Measurements from ENCODE around the gene COP1.

COP1 gene

GRCh38 chr1:176195547-176195946 is 11.5 kb downstream of the COP1 start:
- no peak overlapping the region for H3K4me3 ChIP-seq (ENCODE audit: low read depth, low read length)
- no peak for DNase-seq (ENCODE audit: low read depth)
- TF ChIP-seq MAX (IDR thresholded peaks at IDR 0.05; ENCODE audit: low read depth, low read length) (no peak), CTCF (IDR thresholded peaks at IDR 0.05; ENCODE audit: low read depth, low read length) (no peak), MYC (IDR thresholded peaks at IDR 0.05; ENCODE audit: low read depth, low read length) (no peak), POLR2A (IDR thresholded peaks at IDR 0.05; ENCODE audit: extremely low read depth, insufficient read length) (no peak)

GRCh38 chr1:176193663-176194062 is 13.4 kb downstream of the COP1 start:
- DNase-seq (ENCODE audit: low read depth) = no peak
- no peak overlapping the region for H3K4me3 ChIP-seq (ENCODE audit: low read depth, low read length)
- TF ChIP-seq POLR2A (IDR thresholded peaks at IDR 0.05; ENCODE audit: extremely low read depth, insufficient read length) (no peak), CTCF (IDR thresholded peaks at IDR 0.05; ENCODE audit: low read depth, low read length) (no peak), MYC (IDR thresholded peaks at IDR 0.05; ENCODE audit: low read depth, low read length) (no peak), MAX (IDR thresholded peaks at IDR 0.05; ENCODE audit: low read depth, low read length) (no peak)

- TF ChIP-seq CTCF (IDR thresholded peaks at IDR 0.05; ENCODE audit: low read depth, low read length) (no peak), POLR2A (IDR thresholded peaks at IDR 0.05; ENCODE audit: extremely low read depth, insufficient read length) (no peak), MAX (IDR thresholded peaks at IDR 0.05; ENCODE audit: low read depth, low read length) (no peak), MYC (IDR thresholded peaks at IDR 0.05; ENCODE audit: low read depth, low read length) (no peak)
- H3K4me3 ChIP-seq (ENCODE audit: low read depth, low read length) = no peak overlapping the region
- DNase-seq (ENCODE audit: low read depth) = no peak
Measured at GRCh38 chr1:176193023-176193422, 14.1 kb downstream of the COP1 start.

GRCh38 chr1:176188604-176189003 is 18.5 kb downstream of the COP1 start:
- no peak for TF ChIP-seq POLR2A (IDR thresholded peaks at IDR 0.05; ENCODE audit: extremely low read depth, insufficient read length)
- no peak for TF ChIP-seq MYC (IDR thresholded peaks at IDR 0.05; ENCODE audit: low read depth, low read length)
- TF ChIP-seq CTCF (IDR thresholded peaks at IDR 0.05; ENCODE audit: low read depth, low read length) = no peak
- no peak for TF ChIP-seq MAX (IDR thresholded peaks at IDR 0.05; ENCODE audit: low read depth, low read length)
- DNase-seq (ENCODE audit: low read depth) = no peak

GRCh38 chr1:176187001-176187400 is 20.1 kb downstream of the COP1 start:
- H3K4me3 ChIP-seq (ENCODE audit: low read depth, low read length) = no peak overlapping the region
- no peak for DNase-seq (ENCODE audit: low read depth)
- TF ChIP-seq POLR2A (IDR thresholded peaks at IDR 0.05; ENCODE audit: extremely low read depth, insufficient read length) (no peak), MYC (IDR thresholded peaks at IDR 0.05; ENCODE audit: low read depth, low read length) (no peak), MAX (IDR thresholded peaks at IDR 0.05; ENCODE audit: low read depth, low read length) (no peak), CTCF (IDR thresholded peaks at IDR 0.05; ENCODE audit: low read depth, low read length) (no peak)

More at GRCh38 chr1:176188604-176189003, 18.5 kb downstream of the COP1 start:
- no peak overlapping the region for H3K4me3 ChIP-seq (ENCODE audit: low read depth, low read length)

- H3K4me3 ChIP-seq (ENCODE audit: low read depth, low read length) = no peak overlapping the region
- TF ChIP-seq POLR2A (IDR thresholded peaks at IDR 0.05; ENCODE audit: extremely low read depth, insufficient read length) (no peak), MYC (IDR thresholded peaks at IDR 0.05; ENCODE audit: low read depth, low read length) (no peak), MAX (IDR thresholded peaks at IDR 0.05; ENCODE audit: low read depth, low read length) (no peak), CTCF (IDR thresholded peaks at IDR 0.05; ENCODE audit: low read depth, low read length) (no peak)
- DNase-seq (ENCODE audit: low read depth) = no peak
Measured at GRCh38 chr1:176183618-176184017, 23.5 kb downstream of the COP1 start.

All from NB4 (cell line).